ENCODE measurements around the gene SH3BGRL3. TPM values are rescaled to one million over a fixed set of nuclear protein-coding genes. Genes with fewer than 3 reads are reported as not detected.
A peak's percentile ranks its signal among the peaks of the same experiment; 100 is the strongest.

SH3BGRL3 gene
- total RNA-seq, 2 experiments from 2014 or later = 309 to 316 TPM

- no peak for ATAC-seq
- Mint-ChIP-seq H3K9me3 (no peaks in the 10 kb centered on the region), H3K27ac (peak overlapping the region; percentile 99), H3K4me1 (ENCODE audit: low read depth) (peaks cover 84% of the 10 kb centered on the region), H3K27me3 (no peaks in the 10 kb centered on the region), H3K36me3 (ENCODE audit: low read depth) (peaks cover 86% of the 10 kb centered on the region), H3K4me3 (peak overlapping the region; percentile 88)
- intact Hi-C loops (cut with micrococcal nuclease) = no loop called here
- POLR2A ChIA-PET = interaction anchor here (1.0 to 19.5 kb wide), 6 partner anchors 7 to 94 kb away, joined by 3 to 284 read pairs (median 3); partner anchors contain the start of genes CD52 and UBXN11
- no peak for TF ChIP-seq CTCF (IDR thresholded peaks at IDR 0.05)
- CTCF ChIA-PET = interaction anchor here (0.8 to 8.9 kb wide), 5 partner anchors 8 to 50 kb away, joined by 3 to 282 read pairs (median 9); partner anchors contain the start of genes CD52 and CEP85
- peak; percentile 40 for DNase-seq
These were observed 602 bp downstream of the SH3BGRL3 start for GRCh38 chr1:26280333-26281042.

- no peaks in the 10 kb centered on the region for H3K9me3 Mint-ChIP-seq
- TF ChIP-seq CTCF (IDR thresholded peaks at IDR 0.05) = no peak
- H3K27ac Mint-ChIP-seq = peak overlapping the region; percentile 99
- H3K27me3 Mint-ChIP-seq = no peaks in the 10 kb centered on the region
- peak overlapping the region; percentile 88 for H3K4me3 Mint-ChIP-seq
- intact Hi-C loops (cut with micrococcal nuclease) = no loop called here
- DNase-seq (peak; percentile 35), ATAC-seq (no peak)
- ChIA-PET POLR2A (interaction anchor here (1.1 to 19.5 kb wide), 3 partner anchors 10 to 37 kb away, joined by 3 to 284 read pairs (median 3); partner anchors contain the start of genes CD52 and UBXN11), CTCF (interaction anchor here (2.8 to 8.9 kb wide), 2 partner anchors 27 to 40 kb away, joined by 11 to 282 read pairs; partner anchors contain the start of gene CD52)
- peaks cover 89% of the 10 kb centered on the region for H3K36me3 Mint-ChIP-seq (ENCODE audit: low read depth)
- peaks cover 84% of the 10 kb centered on the region for H3K4me1 Mint-ChIP-seq (ENCODE audit: low read depth)
These were observed 1.4 kb downstream of the SH3BGRL3 start for GRCh38 chr1:26281091-26281958.

GRCh38 chr1:26281971-26282370 lies 2.1 kb downstream of the SH3BGRL3 start:
- H3K4me3 Mint-ChIP-seq = peak overlapping the region; percentile 88
- TF ChIP-seq CTCF (IDR thresholded peaks at IDR 0.05) = no peak
- ATAC-seq = no peak
- H3K9me3 Mint-ChIP-seq = no peaks in the 10 kb centered on the region
- intact Hi-C loops (cut with micrococcal nuclease) = no loop called here
- CTCF ChIA-PET = interaction anchor here (8.9 kb wide), 1 partner anchor 39 kb away, joined by 282 read pairs; the partner anchor contains the start of gene CD52
- DNase-seq = peak; percentile 18
- peak overlapping the region; percentile 99 for H3K27ac Mint-ChIP-seq
- POLR2A ChIA-PET = interaction anchor here (1.1 to 19.5 kb wide), 2 partner anchors 9 to 36 kb away, joined by 3 to 284 read pairs; partner anchors contain the start of gene CD52
- H3K27me3 Mint-ChIP-seq = no peaks in the 10 kb centered on the region
- peaks cover 82% of the 10 kb centered on the region for H3K36me3 Mint-ChIP-seq (ENCODE audit: low read depth)
- H3K4me1 Mint-ChIP-seq (ENCODE audit: low read depth) = peaks cover 82% of the 10 kb centered on the region

- Mint-ChIP-seq H3K4me1 (ENCODE audit: low read depth) (peaks cover 82% of the 10 kb centered on the region), H3K9me3 (no peaks in the 10 kb centered on the region), H3K27me3 (no peaks in the 10 kb centered on the region), H3K36me3 (ENCODE audit: low read depth) (peaks cover 77% of the 10 kb centered on the region), H3K27ac (peak overlapping the region; percentile 99), H3K4me3 (peak overlapping the region; percentile 88)
- DNase-seq (peak; percentile 15), ATAC-seq (no peak)
- no peak for TF ChIP-seq CTCF (IDR thresholded peaks at IDR 0.05)
- POLR2A ChIA-PET = interaction anchor here (1.2 to 19.5 kb wide), 3 partner anchors 17 to 36 kb away, joined by 3 to 284 read pairs (median 21); partner anchors contain the start of gene CD52
- CTCF ChIA-PET = interaction anchor here (1.0 to 8.9 kb wide), 2 partner anchors 39 to 109 kb away, joined by 3 to 282 read pairs; partner anchors contain the start of gene CD52
- intact Hi-C loops (cut with micrococcal nuclease) = no loop called here
These were observed 2.6 kb downstream of the SH3BGRL3 start for GRCh38 chr1:26282401-26282918.
